MM.1S (cell line): ENCODE results near the gene CYP19A1.

Experiments
- EZH2 ChIP-seq: fragments of 300-600 bp; sonication (generic); optimal IDR thresholded peaks from 2 replicates; pipeline ENCODE3; 2017; ENCODE audit warnings: low read depth, mild to moderate bottlenecking, antibody characterized with exemption, low read length, mixed read lengths
- EZH2phosphoT487 ChIP-seq: fragments of 300-600 bp; sonication (generic); IDR thresholded peaks from 2 replicates; pipeline ENCODE4 v1.6.1; 2018; ENCODE audit warnings: antibody characterized with exemption, low read length
- TF ChIP-seq, protein P1 (sequence below): fragments of 300-600 bp; sonication (generic); IDR thresholded peaks from 2 replicates; pipeline ENCODE4 v1.5.1; 2016; ENCODE audit warnings: antibody characterized with exemption, low read length, mixed read lengths

- TF ChIP-seq, protein P1, sequence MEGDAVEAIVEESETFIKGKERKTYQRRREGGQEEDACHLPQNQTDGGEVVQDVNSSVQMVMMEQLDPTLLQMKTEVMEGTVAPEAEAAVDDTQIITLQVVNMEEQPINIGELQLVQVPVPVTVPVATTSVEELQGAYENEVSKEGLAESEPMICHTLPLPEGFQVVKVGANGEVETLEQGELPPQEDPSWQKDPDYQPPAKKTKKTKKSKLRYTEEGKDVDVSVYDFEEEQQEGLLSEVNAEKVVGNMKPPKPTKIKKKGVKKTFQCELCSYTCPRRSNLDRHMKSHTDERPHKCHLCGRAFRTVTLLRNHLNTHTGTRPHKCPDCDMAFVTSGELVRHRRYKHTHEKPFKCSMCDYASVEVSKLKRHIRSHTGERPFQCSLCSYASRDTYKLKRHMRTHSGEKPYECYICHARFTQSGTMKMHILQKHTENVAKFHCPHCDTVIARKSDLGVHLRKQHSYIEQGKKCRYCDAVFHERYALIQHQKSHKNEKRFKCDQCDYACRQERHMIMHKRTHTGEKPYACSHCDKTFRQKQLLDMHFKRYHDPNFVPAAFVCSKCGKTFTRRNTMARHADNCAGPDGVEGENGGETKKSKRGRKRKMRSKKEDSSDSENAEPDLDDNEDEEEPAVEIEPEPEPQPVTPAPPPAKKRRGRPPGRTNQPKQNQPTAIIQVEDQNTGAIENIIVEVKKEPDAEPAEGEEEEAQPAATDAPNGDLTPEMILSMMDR, result no peak
- no peak for TF ChIP-seq EZH2phosphoT487
- TF ChIP-seq EZH2, result no peak
Observed at GRCh38 chr15:51369451-51369761, 31.0 kb upstream of the CYP19A1 start.
